H1 (cell line): Measurements from ENCODE around the gene TIMP1. TPM values are rescaled to one million over a fixed set of nuclear protein-coding genes. Genes with fewer than 3 reads are reported as not detected.

Experiments used
- ASH2L ChIP-seq: fragments of 200-600, 300-600 bp; sonication (generic); IDR thresholded peaks from one replicate; pipeline ENCODE4 v1.7.1; 2017; ENCODE audit warnings: low read length
- HDAC2 ChIP-seq, 2 experiments: fragments of 300-600 bp in 1 of 2; sonication (generic) in 1 of 2; IDR thresholded peaks; 2 replicates each; pipeline ENCODE4 v1.6.1; 2011 to 2012; ENCODE audit warnings: low read depth in 2 of 2, low read length in 2 of 2, mild to moderate bottlenecking in 2 of 2, moderate library complexity in 2 of 2, borderline replicate concordance in 1 of 2, inconsistent platforms in 1 of 2
- SAP30 ChIP-seq: fragments of 300-600 bp; sonication (generic); IDR thresholded peaks from 2 replicates; pipeline ENCODE4 v1.7.1; 2012; ENCODE audit warnings: low read length, moderate library complexity, mild to moderate bottlenecking, inconsistent platforms; ENCODE audit not compliant: insufficient read depth, insufficient replicate concordance
- TAF1 ChIP-seq: IDR thresholded peaks from 2 replicates; pipeline ENCODE4 v1.6.1; 2011; ENCODE audit warnings: mild to moderate bottlenecking, low read depth, low read length
- ZNF274 ChIP-seq: IDR thresholded peaks from 2 replicates; pipeline ENCODE4 v1.7.0; 2012; ENCODE audit warnings: low read length, borderline replicate concordance; ENCODE audit errors: extremely low read depth
- polyA plus RNA-seq, 7 experiments: library from polyadenylated mRNA; depleted of rRNA in 3 of 7; stranded (reverse) in 5 of 7; unstranded in 2 of 7; fragments of >200 nt in 5 of 7; fragments of 200-250 nt in 2 of 7; gene quantifications; 1 replicate in 5 of 7; 2 replicates in 1 of 7; 4 replicates in 1 of 7; pipeline versions ENCODE4 v1.2.1 to v1.2.3, GENCODE V29; 2011 to 2013; ENCODE audit warnings: missing spikeins in 2 of 7, mixed read lengths in 2 of 7
- total RNA-seq: library from RNA; stranded (reverse); fragmentation: NEBNext Ultra II Directional; extraction: Animal tissue kit (Norgen Biotek cat#: 25700); gene quantifications from 2 replicates; pipeline ENCODE4 v1.2.1, GENCODE V29; 2021

Gene TIMP1
- total and polyA plus RNA-seq, 2 of the 8 experiments (the other 6 are each of a cell fraction or from before 2014, with no cell fraction given) = 58.6 to 142 TPM

DNA sequence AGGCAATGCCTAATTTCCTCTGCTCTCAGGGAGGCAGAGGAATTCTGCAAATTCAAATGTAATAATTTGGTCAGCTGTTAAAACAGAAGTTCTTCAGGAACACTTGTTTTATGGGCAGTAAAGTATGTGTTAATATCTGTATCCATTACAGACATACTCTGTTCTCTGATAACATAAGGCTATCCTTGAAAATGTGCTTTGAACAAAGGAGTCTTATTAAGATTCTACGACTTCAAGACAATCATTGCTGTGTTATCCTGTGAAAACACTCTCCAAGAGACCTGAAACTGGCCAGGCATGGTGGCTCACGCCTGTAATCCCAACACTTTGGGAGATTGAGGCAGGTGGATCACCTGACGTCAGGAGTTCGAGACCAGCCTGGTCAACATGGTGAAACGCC, 49.4 kb downstream of the TIMP1 start (continued):
- TF ChIP-seq ZNF274 (no peak), SAP30 (no peak), ASH2L (no peak), TAF1 (no peak), HDAC2 (IDR thresholded peaks at IDR 0.05; ENCODE audit: borderline replicate concordance in 1 of 2, low read depth in 2 of 2, low read length in 2 of 2) (no peak)
